HL-60 (cell line): ENCODE data around the gene TRIM25.

Source experiments
- DNase-seq, 2 experiments: peaks; one replicate each; pipeline ENCODE4 v3.0.0-alpha.2; 2010 to 2020; ENCODE audit warnings: low read depth in 1 of 2, low spot score in 1 of 2
- H3K27ac ChIP-seq: fragments of 250-450 bp; sonication (Bioruptor Pico); replicated peaks from 2 replicates; pipeline ENCODE4 v1.5.1; 2020; ENCODE audit warnings: mild to moderate bottlenecking, moderate library complexity
- H3K27me3 ChIP-seq: fragments of 250-450 bp; sonication (Bioruptor Pico); 2 replicates; pipeline ENCODE4 v1.5.1; 2021; ENCODE audit warnings: mild to moderate bottlenecking, moderate library complexity; ENCODE audit not compliant: insufficient read depth, poor library complexity, severe bottlenecking
- H3K4me3 ChIP-seq: replicated peaks from 2 replicates; pipeline ENCODE4 v1.5.1; 2011; ENCODE audit warnings: mild to moderate bottlenecking, control low read depth, low read length; ENCODE audit not compliant: insufficient read depth
- CTCF ChIP-seq: IDR thresholded peaks from one replicate; pipeline ENCODE4 v1.5.1; 2011; ENCODE audit warnings: low read length, control low read depth, inconsistent platforms; ENCODE audit not compliant: insufficient read depth
- GABPA ChIP-seq: IDR thresholded peaks from 2 replicates; pipeline ENCODE4 v1.6.1; 2012; ENCODE audit warnings: low read depth
- POLR2AphosphoS5 ChIP-seq: IDR thresholded peaks from 2 replicates; pipeline ENCODE4 v1.6.1; 2012; ENCODE audit warnings: low read depth
- REST ChIP-seq: IDR thresholded peaks from 2 replicates; pipeline ENCODE4 v1.6.1; 2012; ENCODE audit warnings: low read depth; ENCODE audit not compliant: insufficient replicate concordance
- SPI1 ChIP-seq: IDR thresholded peaks from 2 replicates; pipeline ENCODE4 v1.6.1; 2012; ENCODE audit warnings: low read depth, mild to moderate bottlenecking, borderline replicate concordance
- long read RNA-seq: library from polyadenylated mRNA; unstranded; transcript quantifications from one replicate; pipeline ENCODE4 v2.0.0, GENCODE V29; 2020

Gene TRIM25
- long read RNA-seq, full-length matches to known transcripts: 11 of 40 reads
- long read RNA-seq, partial matches to known transcripts: 4 of 40 reads
- long read RNA-seq, other reads (novel, unspliced or antisense): 25 of 40 reads

GRCh38 chr17:56913867-56914580, at the start of gene TRIM25:
Gene TRIM25, minus strand, starts transcription at chr17:56914049. Its CDS starts 61 bp downstream, at chr17:56913988.
- Histone ChIP-seq H3K4me3 (peak within 1 kb of the TSS; percentile 91), H3K27ac (peak within 1 kb of the TSS; percentile 99), H3K27me3 (no peaks in the 10 kb centered on the region)
- TF ChIP-seq CTCF (no peak), POLR2AphosphoS5 (peak; percentile 88; the same call in 1 of the 2 replicates), SPI1 (peak; percentile 74), GABPA (no peak), REST (peak; percentile 66)
- peak; percentile 86 to 92 for DNase-seq

GRCh38 chr17:56960596-56961538, 47.0 kb upstream of the TRIM25 start, which contains the start of gene COIL:
Gene COIL, minus strand, starts transcription at chr17:56961050. Its CDS starts 31 bp downstream, at chr17:56961019.
- no peaks in the 10 kb centered on the region for H3K27me3 ChIP-seq
- TF ChIP-seq SPI1 (no peak), CTCF (peak; percentile 96), REST (no peak), POLR2AphosphoS5 (peak; percentile 77; the same call in 1 of the 2 replicates), GABPA (0 out of 2 replicates have a peak, but pooled peaks have one; percentile 9)
- H3K27ac ChIP-seq: peak within 1 kb of the TSS; percentile 96
- peak; percentile 84 to 93 for DNase-seq
- peak within 1 kb of the TSS; percentile 63 for H3K4me3 ChIP-seq

GRCh38 chr17:56956992-56957391, 43.1 kb upstream of the TRIM25 start:
- TF ChIP-seq SPI1 (no peak), POLR2AphosphoS5 (no peak), REST (no peak), GABPA (no peak), CTCF (no peak)
- no peak overlapping the region for H3K4me3 ChIP-seq
- no peak for DNase-seq
- no peaks in the 10 kb centered on the region for H3K27me3 ChIP-seq
- H3K27ac ChIP-seq: no peak overlapping the region
